Vein endothelial cell (primary cell): ENCODE measurements around the gene KLK5. TPM values are rescaled to one million over a fixed set of nuclear protein-coding genes. Genes with fewer than 3 reads are reported as not detected.

ENCODE experiments used
- total RNA-seq: library from RNA; depleted of rRNA; stranded (reverse); fragments of >200 nt; gene quantifications from 2 replicates; pipeline ENCODE4 v1.2.3, GENCODE V29; 2012

The KLK5 gene
- not detected in 2 replicates for total RNA-seq

GRCh38 chr19:50952910-50953309 lies at the start of gene KLK5:
Gene KLK5, minus strand, starts transcription at chr19:50953038. Its CDS starts 381 bp downstream, at chr19:50952657.

DNA sequence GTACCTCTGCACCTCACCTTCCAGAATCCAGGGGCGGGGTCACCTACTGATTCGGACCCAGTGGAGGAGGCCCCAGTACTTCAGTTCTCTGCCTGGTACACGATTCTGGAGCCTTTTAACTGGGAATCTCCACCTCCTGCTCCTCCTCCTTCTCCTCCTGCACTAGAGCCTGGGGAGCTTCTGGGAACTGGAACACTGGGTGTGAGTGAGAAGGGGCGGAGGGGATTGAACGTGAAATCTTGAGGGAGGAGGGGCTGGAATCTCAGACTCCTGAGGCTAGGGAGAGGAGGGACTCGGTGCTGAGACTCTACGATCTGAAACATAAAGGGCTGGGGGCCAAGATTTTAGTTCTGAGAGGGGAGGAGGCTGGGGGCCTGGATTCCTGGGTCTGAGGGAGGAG lies 48.7 kb upstream of the KLK5 start, which contains the start of gene KLK8:
Gene KLK8 (minus strand): TSS at position 90 of the 400 bp plus-strand sequence. CDS start 437 bp downstream, outside the sequence.

DNA sequence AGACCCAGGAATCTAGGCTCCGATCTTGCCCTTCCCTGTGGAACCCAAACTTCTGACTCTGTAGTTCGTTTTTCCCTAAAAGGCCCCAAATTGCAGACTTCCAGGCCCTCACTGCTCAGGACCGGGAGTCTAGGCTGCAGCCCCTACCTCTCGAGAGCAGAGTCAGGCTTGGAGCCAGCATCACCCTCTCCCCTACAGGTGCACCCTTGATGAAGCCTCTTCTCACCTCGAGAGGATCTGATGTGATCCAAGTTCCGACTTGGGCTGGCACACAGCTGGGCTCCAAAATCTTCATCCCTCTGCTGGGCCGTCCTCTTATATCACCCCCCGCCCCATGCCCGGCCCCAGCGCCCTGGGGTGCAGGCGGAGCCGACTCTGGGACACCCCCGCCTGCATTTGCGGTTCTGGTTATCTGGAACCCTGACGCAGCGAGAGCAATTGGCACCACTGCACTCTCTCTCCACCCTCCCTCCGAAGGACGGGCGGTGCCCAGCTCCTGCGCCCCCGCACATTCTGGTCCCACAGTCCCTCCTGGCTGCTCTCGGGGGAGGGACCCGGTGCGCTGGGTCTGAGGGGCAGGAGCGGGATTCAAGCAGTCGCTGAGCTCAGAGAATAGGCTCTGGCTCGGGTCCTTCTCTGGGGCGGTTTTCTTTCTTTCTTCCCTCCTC lies 30.9 kb upstream of the KLK5 start, which contains the start of gene KLK7:
Gene KLK7 (minus strand): TSS at position 293 of the 668 bp plus-strand sequence. CDS start 1,518 bp downstream, outside the sequence.

DNA sequence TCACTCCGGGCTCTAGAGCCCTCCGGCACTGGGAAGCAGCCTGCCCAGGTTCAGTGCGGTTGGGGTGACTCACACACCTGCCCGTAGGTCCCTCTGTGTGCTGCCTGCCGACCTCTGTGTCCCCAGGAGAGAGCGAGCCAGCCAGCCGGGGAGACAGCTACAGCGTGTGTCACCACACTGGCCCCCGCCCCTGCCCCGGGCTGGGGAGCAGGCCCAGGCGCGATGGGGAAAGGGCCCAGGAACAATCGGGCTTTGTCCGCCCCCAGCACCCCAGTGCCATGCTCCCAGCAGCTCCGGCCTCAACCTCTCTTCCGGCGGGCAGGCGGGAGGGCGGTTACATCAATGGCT lies 16.5 kb upstream of the KLK5 start, which contains the start of gene KLK6:
Gene KLK6 (minus strand): TSS at position 179 of the 348 bp plus-strand sequence. CDS start 1,487 bp downstream, outside the sequence.

DNA sequence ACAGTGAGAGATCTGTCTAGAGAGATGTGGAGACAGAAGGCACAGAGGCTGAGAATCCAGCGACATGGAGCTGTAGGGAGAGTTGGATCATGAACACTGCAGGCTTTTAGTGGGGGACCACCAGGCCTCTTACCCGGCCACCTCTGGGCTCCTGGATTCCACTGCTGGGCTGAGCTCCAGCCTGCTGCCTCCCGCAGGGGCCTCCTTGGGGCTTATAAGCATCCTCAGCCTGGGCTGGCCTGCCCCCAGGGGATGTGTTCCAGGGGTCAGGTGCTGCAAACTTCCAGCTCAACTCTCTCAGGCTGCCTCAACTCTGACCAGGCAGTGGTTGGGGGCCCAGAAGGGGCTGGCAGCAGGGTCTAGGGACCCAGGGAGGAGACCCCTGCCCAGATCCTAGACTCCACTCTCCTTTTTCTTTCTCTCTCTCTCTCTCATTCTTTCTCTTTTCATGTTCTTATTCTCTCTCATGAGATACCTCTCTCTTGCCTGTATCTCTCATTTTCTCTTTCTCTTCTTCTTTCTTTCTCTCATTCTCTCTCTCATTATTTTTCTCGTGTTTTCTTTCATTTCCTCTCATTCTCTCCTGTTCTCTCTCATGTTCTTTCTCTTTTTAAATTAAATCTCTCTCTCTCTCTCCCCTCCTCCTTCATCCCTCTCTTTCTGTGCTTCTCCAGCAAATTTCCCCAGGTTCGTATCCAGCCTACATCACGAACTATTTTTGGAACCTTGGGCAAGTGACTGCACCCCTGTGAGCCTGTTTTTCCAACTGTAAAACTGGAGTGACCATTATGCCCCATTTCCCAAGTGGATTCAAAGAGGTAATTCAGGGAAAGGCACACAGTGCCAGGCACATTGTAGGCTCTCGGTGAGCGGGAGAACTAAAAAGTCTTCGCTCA lies 41.4 kb downstream of the KLK5 start, which contains the start of gene KLK4:
Gene KLK4 (minus strand): TSS at position 190 of the 896 bp plus-strand sequence. CDS start 657 bp downstream, outside the sequence.

Other genes with a start within 250 kb of the KLK5 start
- gene SHANK1, start 233.2 kb downstream of the KLK5 start, total RNA-seq: 0.57 and 0.98 TPM in 2 replicates
- gene CLEC11A, start 229.7 kb downstream of the KLK5 start, total RNA-seq: 3.9 and 4.7 TPM in 2 replicates
- not detected in 2 replicates for gene GPR32, start 182.6 kb downstream of the KLK5 start, total RNA-seq
- gene ACP4, start 162.6 kb downstream of the KLK5 start, total RNA-seq: not detected in 2 replicates
- not detected in 2 replicates for gene KLK1, start 129.3 kb downstream of the KLK5 start, total RNA-seq
- not detected in 2 replicates for gene KLK15, start 119.5 kb downstream of the KLK5 start, total RNA-seq
- not detected in 2 replicates for gene KLK3, start 98.1 kb downstream of the KLK5 start, total RNA-seq
- gene KLK2, start 79.6 kb downstream of the KLK5 start, total RNA-seq: not detected in 2 replicates
- not detected in 2 replicates for gene KLK4, start 41.6 kb downstream of the KLK5 start, total RNA-seq
- 0.29 TPM in 1 of 2 replicates, not detected in the other for gene KLK6, start 16.6 kb upstream of the KLK5 start, total RNA-seq
- gene KLK7, start 30.9 kb upstream of the KLK5 start, total RNA-seq: not detected in 2 replicates
- gene KLK8, start 48.6 kb upstream of the KLK5 start, total RNA-seq: not detected in 2 replicates
- not detected in 2 replicates for gene KLK10, start 66.7 kb upstream of the KLK5 start, total RNA-seq
- gene KLK11, start 73.6 kb upstream of the KLK5 start, total RNA-seq: not detected in 2 replicates
- not detected in 2 replicates for gene KLK12, start 82.0 kb upstream of the KLK5 start, total RNA-seq
- gene KLK13, start 112.1 kb upstream of the KLK5 start, total RNA-seq: not detected in 2 replicates
- gene KLK14, start 129.8 kb upstream of the KLK5 start, total RNA-seq: not detected in 2 replicates
- gene CTU1, start 155.4 kb upstream of the KLK5 start, total RNA-seq: 5.6 and 6.9 TPM in 2 replicates
- not detected in 2 replicates for gene SIGLEC9, start 171.9 kb upstream of the KLK5 start, total RNA-seq
- gene SIGLEC7, start 189.3 kb upstream of the KLK5 start, total RNA-seq: not detected in 2 replicates